DND-41 (cell line): ENCODE measurements around the gene PRXL2B.

Source experiments
- ATAC-seq: fragments of 200-7000 bp; cut with Tn5 transposase; 3 replicates; pipeline ENCODE4 v1.9.1; 2021; ENCODE audit warnings: low read depth; ENCODE audit not compliant: insufficient read depth
- DNase-seq: peaks from one replicate; pipeline ENCODE4 v3.0.0-alpha.2; 2020
- H2AFZ ChIP-seq: 2 replicates; pipeline ENCODE4 v1.6.0; 2012; ENCODE audit warnings: low read depth, low read length
- H3K27ac ChIP-seq: 2 replicates; pipeline ENCODE4 v1.5.1; 2012; ENCODE audit warnings: low read length, inconsistent platforms
- H3K27me3 ChIP-seq: fragments of 200-600 bp; sonication (generic); 2 replicates; pipeline ENCODE4 v1.6.0; 2012; ENCODE audit warnings: low read length, mild to moderate bottlenecking, inconsistent platforms; ENCODE audit not compliant: insufficient read depth, poor library complexity
- H3K36me3 ChIP-seq: 2 replicates; pipeline ENCODE4 v1.5.1; 2012; ENCODE audit warnings: low read length, inconsistent platforms; ENCODE audit not compliant: insufficient read depth
- H3K4me1 ChIP-seq: 2 replicates; pipeline ENCODE4 v1.5.1; 2012; ENCODE audit warnings: mild to moderate bottlenecking, low read length; ENCODE audit not compliant: insufficient read depth
- H3K4me2 ChIP-seq: 2 replicates; pipeline ENCODE4 v1.6.0; 2012; ENCODE audit warnings: mild to moderate bottlenecking, moderate library complexity, low read length, inconsistent platforms; ENCODE audit not compliant: insufficient read depth
- H3K4me3 ChIP-seq, 2 experiments: fragments of 200-600 bp in 1 of 2; shearing (Covaris generic) in 1 of 2; 2 replicates each; pipeline ENCODE4 v1.5.1; 2012 to 2016; ENCODE audit warnings: inconsistent platforms in 2 of 2, low read length in 2 of 2, mild to moderate bottlenecking in 2 of 2, low read depth in 1 of 2, moderate library complexity in 1 of 2
- H3K79me2 ChIP-seq: 2 replicates; pipeline ENCODE4 v1.6.0; 2012; ENCODE audit warnings: low read length, inconsistent platforms; ENCODE audit not compliant: insufficient read depth
- H3K9ac ChIP-seq: 2 replicates; pipeline ENCODE4 v1.6.0; 2012; ENCODE audit warnings: low read depth, mild to moderate bottlenecking, inconsistent platforms, low read length, moderate library complexity
- H3K9me3 ChIP-seq: 2 replicates; pipeline ENCODE4 v1.5.1; 2012; ENCODE audit warnings: low read length, moderate library complexity, mild to moderate bottlenecking, inconsistent platforms; ENCODE audit not compliant: insufficient read depth, severe bottlenecking
- H4K20me1 ChIP-seq: 2 replicates; pipeline ENCODE4 v1.6.0; 2012; ENCODE audit warnings: low read length; ENCODE audit not compliant: insufficient read depth
- EZH2 ChIP-seq: IDR thresholded peaks from 3 replicates; pipeline ENCODE4 v1.6.1; 2012; ENCODE audit warnings: borderline replicate concordance, low read depth, mild to moderate bottlenecking, moderate library complexity, low read length, inconsistent platforms; ENCODE audit not compliant: severe bottlenecking
- TF ChIP-seq, protein P1 (sequence below): IDR thresholded peaks from 2 replicates; pipeline ENCODE4 v1.5.1; 2012; ENCODE audit warnings: borderline replicate concordance, low read length, moderate library complexity, mild to moderate bottlenecking; ENCODE audit not compliant: poor library complexity, severe bottlenecking; ENCODE audit errors: extremely low read depth

Gene PRXL2B

DNA sequence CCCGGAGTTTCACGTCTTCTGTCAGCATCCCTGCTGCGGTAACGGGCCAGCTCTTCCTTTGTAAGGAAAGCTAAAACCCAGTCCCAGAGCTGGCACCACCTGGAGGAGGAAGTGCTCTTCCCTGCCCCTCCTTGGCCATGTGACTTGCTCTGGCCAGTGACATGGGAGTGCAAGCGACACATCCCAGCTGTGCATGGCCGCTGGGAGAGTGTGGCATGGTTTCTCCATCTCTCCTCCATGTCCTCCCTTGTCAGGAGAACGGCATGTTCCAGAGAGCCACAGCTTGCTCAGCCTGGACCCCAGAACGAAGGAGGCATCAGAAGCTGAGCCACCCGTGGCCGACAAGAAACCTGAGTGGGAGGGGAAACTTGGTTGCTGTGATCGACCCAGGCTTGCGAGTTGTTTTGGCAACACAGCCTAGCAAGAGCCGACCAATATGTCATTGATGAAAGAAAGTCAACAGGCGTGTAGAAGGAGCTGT, 2.7 kb upstream of the PRXL2B start:
- Histone ChIP-seq H3K36me3 (no peaks in the 10 kb centered on the region; the same call in 1 of the 2 replicates), H3K79me2 (0 out of 2 replicates have a peak, but pooled peaks cover 3% of the 10 kb centered on the region), H3K9ac (no peak overlapping the region), H3K27ac (no peak overlapping the region), H3K4me2 (no peak overlapping the region), H3K9me3 (no peaks in the 10 kb centered on the region), H4K20me1 (peaks cover 7% of the 10 kb centered on the region; the same call in 1 of the 2 replicates), H3K4me1 (peaks cover 22% of the 10 kb centered on the region), H3K27me3 (no peaks in the 10 kb centered on the region), H2AFZ (no peak overlapping the region), H3K4me3 (no peak overlapping the region)
- TF ChIP-seq EZH2 = no peak
- TF ChIP-seq, protein P1, sequence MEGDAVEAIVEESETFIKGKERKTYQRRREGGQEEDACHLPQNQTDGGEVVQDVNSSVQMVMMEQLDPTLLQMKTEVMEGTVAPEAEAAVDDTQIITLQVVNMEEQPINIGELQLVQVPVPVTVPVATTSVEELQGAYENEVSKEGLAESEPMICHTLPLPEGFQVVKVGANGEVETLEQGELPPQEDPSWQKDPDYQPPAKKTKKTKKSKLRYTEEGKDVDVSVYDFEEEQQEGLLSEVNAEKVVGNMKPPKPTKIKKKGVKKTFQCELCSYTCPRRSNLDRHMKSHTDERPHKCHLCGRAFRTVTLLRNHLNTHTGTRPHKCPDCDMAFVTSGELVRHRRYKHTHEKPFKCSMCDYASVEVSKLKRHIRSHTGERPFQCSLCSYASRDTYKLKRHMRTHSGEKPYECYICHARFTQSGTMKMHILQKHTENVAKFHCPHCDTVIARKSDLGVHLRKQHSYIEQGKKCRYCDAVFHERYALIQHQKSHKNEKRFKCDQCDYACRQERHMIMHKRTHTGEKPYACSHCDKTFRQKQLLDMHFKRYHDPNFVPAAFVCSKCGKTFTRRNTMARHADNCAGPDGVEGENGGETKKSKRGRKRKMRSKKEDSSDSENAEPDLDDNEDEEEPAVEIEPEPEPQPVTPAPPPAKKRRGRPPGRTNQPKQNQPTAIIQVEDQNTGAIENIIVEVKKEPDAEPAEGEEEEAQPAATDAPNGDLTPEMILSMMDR = no peak
- ATAC-seq (no peak), DNase-seq (no peak)

DNA sequence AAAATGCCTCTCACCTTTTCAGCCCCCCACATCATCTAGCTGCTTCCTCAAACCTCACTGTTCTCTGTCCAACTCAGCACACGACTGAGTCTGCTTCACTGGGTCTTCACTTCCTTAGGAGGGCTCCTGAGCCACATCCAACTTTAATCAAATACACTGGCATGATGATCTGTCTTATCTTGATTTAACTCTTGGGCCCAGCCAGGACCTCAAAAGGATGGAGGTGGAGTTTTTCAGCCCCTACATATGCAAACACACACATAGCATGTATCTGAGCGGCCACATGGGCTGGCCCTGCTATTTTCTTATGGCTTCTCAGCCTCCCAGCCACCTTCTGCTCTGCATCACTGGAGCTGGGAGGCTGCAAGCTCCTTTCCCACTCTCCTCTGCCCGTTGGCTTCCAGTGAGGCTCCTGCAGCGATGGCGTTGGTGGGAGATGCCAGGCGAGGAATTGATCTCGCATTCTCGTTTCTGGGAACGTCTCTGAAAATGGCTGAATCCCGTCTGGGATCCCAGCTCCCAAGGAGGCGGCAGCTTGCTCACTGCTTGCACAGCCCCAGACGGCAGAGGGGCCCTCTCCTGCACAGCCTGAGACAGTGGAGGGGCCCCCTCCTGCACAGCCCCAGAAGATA, 1.8 kb upstream of the PRXL2B start:
- no peaks in the 10 kb centered on the region for H3K9me3 ChIP-seq
- H3K27ac ChIP-seq = peak overlapping the region; percentile 86
- 0 out of 2 replicates have a peak, but pooled peaks cover 3% of the 10 kb centered on the region for H3K79me2 ChIP-seq
- H4K20me1 ChIP-seq = peaks cover 14% of the 10 kb centered on the region; the same call in 1 of the 2 replicates
- no peak for TF ChIP-seq EZH2
- TF ChIP-seq, protein P1 = no peak
- H2AFZ ChIP-seq = no peak overlapping the region
- ATAC-seq (no peak), DNase-seq (no peak)
- peaks cover 22% of the 10 kb centered on the region for H3K4me1 ChIP-seq
- peak overlapping the region in 1 of 2 experiments; percentile 95; a peak in 3 of 4 replicates for H3K4me3 ChIP-seq
- peak overlapping the region; percentile 75 for H3K4me2 ChIP-seq
- peak overlapping the region; percentile 93 for H3K9ac ChIP-seq
- H3K27me3 ChIP-seq = no peaks in the 10 kb centered on the region
- no peaks in the 10 kb centered on the region; the same call in 1 of the 2 replicates for H3K36me3 ChIP-seq

DNA sequence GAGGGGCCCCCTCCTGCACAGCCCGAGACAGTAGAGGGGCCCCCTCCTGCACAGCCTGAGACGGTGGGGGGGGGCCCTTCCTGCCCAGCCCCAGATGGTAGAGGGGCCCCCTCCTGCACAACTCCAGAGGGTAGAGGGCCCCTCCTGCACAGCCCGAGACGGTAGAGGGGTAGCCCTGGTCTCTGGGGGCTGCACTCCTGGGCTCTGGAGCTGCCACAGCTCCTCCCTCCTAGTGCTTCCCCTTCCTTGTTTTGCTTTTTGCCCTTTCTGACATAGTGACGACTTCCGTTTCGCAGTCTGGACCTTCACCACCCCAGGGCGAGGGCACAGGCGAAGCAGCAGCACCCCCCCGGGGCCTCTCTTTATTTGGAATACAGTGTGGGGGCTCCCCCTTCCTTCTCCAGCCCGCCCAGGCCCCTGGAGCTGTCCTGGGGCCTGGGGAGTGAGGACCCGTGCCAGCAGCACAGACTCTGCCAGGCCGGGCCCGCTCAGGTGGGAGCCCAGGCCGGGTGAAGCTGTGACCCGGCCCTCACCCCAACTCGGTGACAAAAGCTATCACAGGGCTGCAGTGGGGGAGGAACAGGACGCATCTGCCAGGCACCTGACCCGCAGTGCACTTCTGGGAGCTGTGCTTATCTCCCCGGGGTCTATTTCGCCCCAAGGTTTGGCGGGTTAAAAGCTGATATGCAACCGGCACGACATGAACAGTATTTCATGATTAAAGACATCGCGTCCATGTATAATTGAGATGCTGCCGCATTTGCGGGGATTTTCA, 1.1 kb upstream of the PRXL2B start:
- H3K36me3 ChIP-seq = no peaks in the 10 kb centered on the region; the same call in 1 of the 2 replicates
- H3K4me1 ChIP-seq = peaks cover 22% of the 10 kb centered on the region
- 0 out of 2 replicates have a peak, but pooled peaks cover 3% of the 10 kb centered on the region for H3K79me2 ChIP-seq
- peak overlapping the region; percentile 86 for H3K27ac ChIP-seq
- no peaks in the 10 kb centered on the region for H3K27me3 ChIP-seq
- TF ChIP-seq, protein P1 = peak; percentile 5
- no peak for TF ChIP-seq EZH2
- peak overlapping the region; percentile 48 for H2AFZ ChIP-seq
- DNase-seq (peak; percentile 75), ATAC-seq (peak; percentile 58)
- peaks cover 14% of the 10 kb centered on the region; the same call in 1 of the 2 replicates for H4K20me1 ChIP-seq
- H3K4me2 ChIP-seq = peak overlapping the region; percentile 75
- H3K4me3 ChIP-seq = peak overlapping the region; percentile 88 to 95
- H3K9me3 ChIP-seq = no peaks in the 10 kb centered on the region
- H3K9ac ChIP-seq = peak overlapping the region; percentile 93
